HG02938 (cell line): ENCODE results near the gene BHMT.

Experiments
- ATAC-seq: cut with Tn5 transposase; IDR thresholded peaks from one replicate; pipeline ENCODE4 v1.9.1; 2021; ENCODE audit warnings: mild to moderate bottlenecking, moderate library complexity; ENCODE audit not compliant: unreplicated experiment

BHMT gene

GRCh38 chr5:79111387-79111959, at the start of gene BHMT:
BHMT (plus strand) TSS chr5:79111809; CDS start chr5:79111886, 77 bp downstream.
- no peak for ATAC-seq

GRCh38 chr5:79062436-79062835, 49.2 kb upstream of the BHMT start:
- no peak for ATAC-seq

- ATAC-seq = no peak
These were observed 41.9 kb upstream of the BHMT start, which contains the start of the genes BHMT2 and DMGDH for GRCh38 chr5:79069488-79070349. BHMT2 (plus strand) TSS chr5:79069767; CDS start chr5:79069783, 16 bp downstream. DMGDH (minus strand) TSS chr5:79069674; CDS start chr5:79069620, 54 bp downstream.

- no peak for ATAC-seq
These were observed 41.3 kb upstream of the BHMT start for GRCh38 chr5:79070350-79070667.

GRCh38 chr5:79074641-79075040, 37.0 kb upstream of the BHMT start:
- ATAC-seq = no peak

- ATAC-seq = no peak
These were observed 35.8 kb upstream of the BHMT start for GRCh38 chr5:79075646-79076426.

- no peak for ATAC-seq
These were observed 34.8 kb upstream of the BHMT start for GRCh38 chr5:79076819-79077218.

- ATAC-seq = no peak
These were observed 33.8 kb upstream of the BHMT start for GRCh38 chr5:79077680-79078365.

GRCh38 chr5:79080804-79081203, 30.8 kb upstream of the BHMT start:
- no peak for ATAC-seq

- ATAC-seq = no peak
These were observed 29.8 kb upstream of the BHMT start for GRCh38 chr5:79081779-79082178.

GRCh38 chr5:79086116-79086515, 25.5 kb upstream of the BHMT start:
- no peak for ATAC-seq

GRCh38 chr5:79088507-79088906, 23.1 kb upstream of the BHMT start:
- no peak for ATAC-seq

- no peak for ATAC-seq
These were observed 20.5 kb upstream of the BHMT start for GRCh38 chr5:79091064-79091463.

- no peak for ATAC-seq
These were observed 17.8 kb upstream of the BHMT start for GRCh38 chr5:79093762-79094161.

- no peak for ATAC-seq
These were observed 5.7 kb upstream of the BHMT start for GRCh38 chr5:79105868-79106267.

GRCh38 chr5:79107020-79107796, 4.4 kb upstream of the BHMT start:
- ATAC-seq = no peak

GRCh38 chr5:79108086-79108485, 3.5 kb upstream of the BHMT start:
- ATAC-seq = no peak

- no peak for ATAC-seq
These were observed 2.8 kb upstream of the BHMT start for GRCh38 chr5:79108792-79109191.

- ATAC-seq = no peak
These were observed 1.8 kb upstream of the BHMT start for GRCh38 chr5:79109527-79110492.
